K562 (cell line): ENCODE measurements around the gene PTPRC. TPM values are rescaled to one million over a fixed set of nuclear protein-coding genes. Genes with fewer than 3 reads are reported as not detected.
A peak's percentile ranks its signal among the peaks of the same experiment; 100 is the strongest.

Source experiments
- BDP1 ChIP-seq: IDR thresholded peaks from 3 replicates; pipeline ENCODE4 v1.6.1; 2011; ENCODE audit not compliant: insufficient read length, insufficient read depth
- PHB2 ChIP-seq: fragments of 450-650 bp; IDR thresholded peaks from 2 replicates; pipeline ENCODE4 v1.6.1; 2017; ENCODE audit warnings: low read depth
- POLR2AphosphoS5 ChIP-seq: IDR thresholded peaks from 2 replicates; pipeline ENCODE4 v1.6.1; 2011; ENCODE audit warnings: mild to moderate bottlenecking, low read depth, low read length, moderate library complexity; ENCODE audit not compliant: control insufficient read depth, insufficient read depth
- RBM14 ChIP-seq: fragments of 200-400 bp; formaldehyde crosslinking; IDR thresholded peaks from 2 replicates; pipeline ENCODE4 v1.6.1; 2018; ENCODE audit warnings: low read depth, mild to moderate bottlenecking, low read length, moderate library complexity, borderline replicate concordance; ENCODE audit not compliant: insufficient read depth
- STAT5A ChIP-seq: IDR thresholded peaks from 2 replicates; pipeline ENCODE4 v1.6.1; 2012; ENCODE audit warnings: low read length, inconsistent platforms, borderline replicate concordance
- ZNF175 ChIP-seq: fragments of 200-800 bp; sonication (Bioruptor generic); IDR thresholded peaks from 2 replicates; pipeline ENCODE4 v1.6.1; 2016; ENCODE audit warnings: low read depth, mild to moderate bottlenecking, missing genetic modification characterization, missing compliant biosample characterization
- ZNF217 ChIP-seq: sonication (generic); formaldehyde crosslinking; IDR thresholded peaks from 2 replicates; pipeline ENCODE4 v1.8.0; 2022; ENCODE audit warnings: mild to moderate bottlenecking, missing genetic modification reagents
- ZNF263 ChIP-seq: sonication (generic); formaldehyde crosslinking; IDR thresholded peaks from 2 replicates; pipeline ENCODE4 v1.8.0; 2022; ENCODE audit warnings: mild to moderate bottlenecking, missing genetic modification reagents, borderline replicate concordance
- ZNF277 ChIP-seq: fragments of 250-450 bp; sonication (Bioruptor Pico); IDR thresholded peaks from 2 replicates; pipeline ENCODE4 v1.8.0; 2022; ENCODE audit warnings: inconsistent platforms, mild to moderate bottlenecking, moderate library complexity, borderline replicate concordance
- ZNF395 ChIP-seq: fragments of 200-800 bp; sonication (Bioruptor generic); IDR thresholded peaks from 2 replicates; pipeline ENCODE4 v1.6.1; 2017; ENCODE audit warnings: missing genetic modification characterization, missing compliant biosample characterization
- polyA plus RNA-seq, 8 experiments: library from polyadenylated mRNA; depleted of rRNA in 4 of 8; stranded (reverse) in 5 of 8; unstranded in 3 of 8; fragments of >200 nt; fragmentation: Nextera tagmentation in 2 of 8; fragmentation: Illumina TruSeq in 1 of 8; extraction: Ambion mirVana in 2 of 8; extraction: Trizol in 1 of 8; gene quantifications; 2 replicates each; pipeline versions ENCODE4 v1.2.1 to v1.2.3, GENCODE V29; 2011 to 2014; ENCODE audit warnings: inconsistent platforms in 1 of 8, missing spikeins in 1 of 8
- total RNA-seq, 7 experiments: library from RNA; depleted of rRNA in 6 of 7; stranded (reverse); fragments of >200 nt in 6 of 7; fragmentation: Illumina TruSeq in 2 of 7; extraction: Trizol in 2 of 7; gene quantifications; 2 replicates each; pipeline versions ENCODE4 v1.2.1 to v1.2.3, GENCODE V29; 2011 to 2021; ENCODE audit warnings: low replicate concordance in 1 of 7
- TF ChIP-seq, protein P1 (sequence below): fragments of 250-450 bp; sonication (Bioruptor Pico); IDR thresholded peaks from 2 replicates; pipeline ENCODE4 v1.5.0; 2021; ENCODE audit warnings: mild to moderate bottlenecking, borderline replicate concordance
- TF ChIP-seq, protein P2 (sequence below): fragments of 450-650 bp; IDR thresholded peaks from 2 replicates; pipeline ENCODE4 v1.6.1; 2016; ENCODE audit warnings: mild to moderate bottlenecking

PTPRC gene
- total and polyA plus RNA-seq, 9 of the 15 experiments (the other 6 are each of a cell fraction or from before 2014, with no cell fraction given) = 7.1 to 107 (median 62.9) TPM

DNA sequence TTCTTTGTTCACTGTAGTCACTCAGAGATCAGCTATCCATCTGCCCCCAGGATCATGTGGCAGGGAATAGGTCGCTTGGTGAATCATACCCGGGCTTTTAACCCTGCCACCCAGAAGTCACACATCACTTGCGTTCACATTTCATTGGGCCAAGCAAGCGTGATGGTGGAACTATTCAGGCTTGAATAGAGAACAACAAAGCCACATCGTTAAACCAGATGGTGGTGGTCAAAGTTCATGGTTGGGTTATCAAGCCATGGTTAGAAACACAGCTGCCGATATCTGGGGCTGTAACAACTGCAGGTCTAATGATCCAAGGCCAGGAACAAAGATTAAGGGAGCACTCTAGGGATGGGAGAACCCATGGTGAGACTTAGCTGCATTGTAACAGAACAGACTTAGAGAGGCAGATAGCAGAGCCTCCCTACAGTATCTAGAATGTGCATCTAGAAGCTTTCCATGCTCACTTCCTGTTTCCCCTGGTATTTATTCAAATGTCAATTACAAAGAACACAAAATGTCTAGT, 40.0 kb upstream of the PTPRC start (continued):
- TF ChIP-seq PHB2 (peak; percentile 36; the same call in 1 of the 2 replicates), RBM14 (no peak), STAT5A (peak; percentile 76), ZNF217 (CRISPR knock-in tag) (no peak), POLR2AphosphoS5 (peak; percentile 88), ZNF263 (peak; percentile 84; the same call in 1 of the 2 replicates), ZNF277 (CRISPR knock-in tag) (no peak), ZNF395 (CRISPR knock-in tag) (peak; percentile 31; the same call in 1 of the 2 replicates), BDP1 (no peak), ZNF175 (CRISPR knock-in tag) (peak; percentile 42; the same call in 1 of the 2 replicates)
- TF ChIP-seq, protein P1, sequence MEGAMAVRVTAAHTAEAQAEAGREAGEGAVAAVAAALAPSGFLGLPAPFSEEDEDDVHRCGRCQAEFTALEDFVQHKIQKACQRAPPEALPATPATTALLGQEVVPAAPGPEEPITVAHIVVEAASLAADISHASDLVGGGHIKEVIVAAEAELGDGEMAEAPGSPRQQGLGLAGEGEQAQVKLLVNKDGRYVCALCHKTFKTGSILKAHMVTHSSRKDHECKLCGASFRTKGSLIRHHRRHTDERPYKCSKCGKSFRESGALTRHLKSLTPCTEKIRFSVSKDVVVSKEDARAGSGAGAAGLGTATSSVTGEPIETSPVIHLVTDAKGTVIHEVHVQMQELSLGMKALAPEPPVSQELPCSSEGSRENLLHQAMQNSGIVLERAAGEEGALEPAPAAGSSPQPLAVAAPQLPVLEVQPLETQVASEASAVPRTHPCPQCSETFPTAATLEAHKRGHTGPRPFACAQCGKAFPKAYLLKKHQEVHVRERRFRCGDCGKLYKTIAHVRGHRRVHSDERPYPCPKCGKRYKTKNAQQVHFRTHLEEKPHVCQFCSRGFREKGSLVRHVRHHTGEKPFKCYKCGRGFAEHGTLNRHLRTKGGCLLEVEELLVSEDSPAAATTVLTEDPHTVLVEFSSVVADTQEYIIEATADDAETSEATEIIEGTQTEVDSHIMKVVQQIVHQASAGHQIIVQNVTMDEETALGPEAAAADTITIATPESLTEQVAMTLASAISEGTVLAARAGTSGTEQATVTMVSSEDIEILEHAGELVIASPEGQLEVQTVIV (CRISPR knock-in tag) = no peak
- TF ChIP-seq, protein P2, sequence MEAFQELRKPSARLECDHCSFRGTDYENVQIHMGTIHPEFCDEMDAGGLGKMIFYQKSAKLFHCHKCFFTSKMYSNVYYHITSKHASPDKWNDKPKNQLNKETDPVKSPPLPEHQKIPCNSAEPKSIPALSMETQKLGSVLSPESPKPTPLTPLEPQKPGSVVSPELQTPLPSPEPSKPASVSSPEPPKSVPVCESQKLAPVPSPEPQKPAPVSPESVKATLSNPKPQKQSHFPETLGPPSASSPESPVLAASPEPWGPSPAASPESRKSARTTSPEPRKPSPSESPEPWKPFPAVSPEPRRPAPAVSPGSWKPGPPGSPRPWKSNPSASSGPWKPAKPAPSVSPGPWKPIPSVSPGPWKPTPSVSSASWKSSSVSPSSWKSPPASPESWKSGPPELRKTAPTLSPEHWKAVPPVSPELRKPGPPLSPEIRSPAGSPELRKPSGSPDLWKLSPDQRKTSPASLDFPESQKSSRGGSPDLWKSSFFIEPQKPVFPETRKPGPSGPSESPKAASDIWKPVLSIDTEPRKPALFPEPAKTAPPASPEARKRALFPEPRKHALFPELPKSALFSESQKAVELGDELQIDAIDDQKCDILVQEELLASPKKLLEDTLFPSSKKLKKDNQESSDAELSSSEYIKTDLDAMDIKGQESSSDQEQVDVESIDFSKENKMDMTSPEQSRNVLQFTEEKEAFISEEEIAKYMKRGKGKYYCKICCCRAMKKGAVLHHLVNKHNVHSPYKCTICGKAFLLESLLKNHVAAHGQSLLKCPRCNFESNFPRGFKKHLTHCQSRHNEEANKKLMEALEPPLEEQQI = 0 out of 2 replicates have a peak, but pooled peaks have one; percentile 26
- TF ChIP-seq, all 486 proteins: peak for 58
